Stimulated activated CD4-positive, alpha-beta T cell treated with anti-CD3 and anti-CD28 coated beads, Interleukin-15, amount 100 ng/mL, for 24 hours (primary cell): Measurements from ENCODE around the gene ARHGEF6.

Experiments used
- DNase-seq: peaks from one replicate; pipeline ENCODE4 v3.0.0-alpha.2; 2020

Gene ARHGEF6

GRCh38 chrX:136636121-136636520, 144.6 kb downstream of the ARHGEF6 start:
- no peak for DNase-seq

GRCh38 chrX:136635235-136635634, 145.5 kb downstream of the ARHGEF6 start:
- DNase-seq: no peak

GRCh38 chrX:136630881-136631280, 149.9 kb downstream of the ARHGEF6 start:
- DNase-seq: no peak

GRCh38 chrX:136629084-136629750, 151.5 kb downstream of the ARHGEF6 start:
- DNase-seq: no peak

GRCh38 chrX:136627409-136627808, 153.3 kb downstream of the ARHGEF6 start:
- peak; percentile 38 for DNase-seq

GRCh38 chrX:136626891-136627290, 153.8 kb downstream of the ARHGEF6 start:
- no peak for DNase-seq

GRCh38 chrX:136626237-136626636, 154.5 kb downstream of the ARHGEF6 start:
- no peak for DNase-seq

- DNase-seq: no peak
Measured at GRCh38 chrX:136625246-136625645, 155.5 kb downstream of the ARHGEF6 start.

- no peak for DNase-seq
Measured at GRCh38 chrX:136623396-136623795, 157.3 kb downstream of the ARHGEF6 start.

GRCh38 chrX:136622568-136622967, 158.2 kb downstream of the ARHGEF6 start:
- no peak for DNase-seq

- no peak for DNase-seq
Measured at GRCh38 chrX:136620780-136621179, 160.0 kb downstream of the ARHGEF6 start.

- peak; percentile 65 for DNase-seq
Measured at GRCh38 chrX:136619899-136620505, 160.7 kb downstream of the ARHGEF6 start.

- peak; percentile 45 for DNase-seq
Measured at GRCh38 chrX:136616987-136617685, 163.6 kb downstream of the ARHGEF6 start.
